B cell (primary cell): ENCODE results near the gene ZFP69.

ENCODE experiments used
- EZH2 ChIP-seq: IDR thresholded peaks from 2 replicates; pipeline ENCODE4 v1.6.1; 2012; ENCODE audit warnings: borderline replicate concordance, low read depth, mild to moderate bottlenecking, moderate library complexity, low read length; ENCODE audit not compliant: insufficient read depth, poor library complexity, severe bottlenecking
- TF ChIP-seq, protein P1 (sequence below): fragments of 200-600 bp; IDR thresholded peaks from one replicate; pipeline ENCODE4 v1.8.0; 2022; ENCODE audit warnings: antibody characterized with exemption, mild to moderate bottlenecking

DNA sequence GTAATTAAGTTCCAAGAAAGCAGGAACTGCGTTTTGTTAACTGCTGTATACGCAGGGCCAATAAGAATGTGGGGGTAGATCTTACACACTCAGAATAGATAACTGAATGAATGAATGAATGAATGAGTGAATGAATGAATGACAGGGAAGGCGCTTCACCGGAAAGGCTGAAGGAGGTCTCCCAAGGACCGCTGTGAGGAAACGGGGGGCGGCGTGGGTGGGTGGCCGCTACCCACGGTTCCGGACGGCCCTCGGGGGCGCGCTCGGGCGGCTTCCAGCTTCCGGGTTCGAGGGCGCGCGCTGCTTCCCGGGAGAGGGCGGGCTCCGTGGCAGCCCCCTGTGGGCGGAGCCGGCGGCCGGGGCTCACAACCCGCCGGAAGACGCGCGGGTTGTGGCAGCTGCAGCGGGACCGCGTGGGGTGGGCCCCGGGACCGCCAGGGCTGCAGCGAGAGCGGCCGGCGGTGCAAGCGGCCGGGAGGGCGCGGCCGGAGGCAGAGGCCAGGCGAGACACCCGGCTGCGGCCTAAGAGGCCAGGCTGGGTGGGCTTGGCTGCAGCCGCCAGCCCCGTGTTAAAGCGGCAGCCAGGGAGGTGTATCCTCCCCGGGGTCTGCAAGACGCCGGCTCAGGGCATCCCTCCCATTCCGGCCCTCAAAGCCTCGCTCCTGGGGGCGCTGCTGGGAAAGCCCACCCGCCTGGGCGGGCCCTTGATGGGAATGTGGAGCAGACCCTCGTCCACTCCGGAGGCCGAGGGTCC, at the start of gene ZFP69:
- TF ChIP-seq, protein P1, sequence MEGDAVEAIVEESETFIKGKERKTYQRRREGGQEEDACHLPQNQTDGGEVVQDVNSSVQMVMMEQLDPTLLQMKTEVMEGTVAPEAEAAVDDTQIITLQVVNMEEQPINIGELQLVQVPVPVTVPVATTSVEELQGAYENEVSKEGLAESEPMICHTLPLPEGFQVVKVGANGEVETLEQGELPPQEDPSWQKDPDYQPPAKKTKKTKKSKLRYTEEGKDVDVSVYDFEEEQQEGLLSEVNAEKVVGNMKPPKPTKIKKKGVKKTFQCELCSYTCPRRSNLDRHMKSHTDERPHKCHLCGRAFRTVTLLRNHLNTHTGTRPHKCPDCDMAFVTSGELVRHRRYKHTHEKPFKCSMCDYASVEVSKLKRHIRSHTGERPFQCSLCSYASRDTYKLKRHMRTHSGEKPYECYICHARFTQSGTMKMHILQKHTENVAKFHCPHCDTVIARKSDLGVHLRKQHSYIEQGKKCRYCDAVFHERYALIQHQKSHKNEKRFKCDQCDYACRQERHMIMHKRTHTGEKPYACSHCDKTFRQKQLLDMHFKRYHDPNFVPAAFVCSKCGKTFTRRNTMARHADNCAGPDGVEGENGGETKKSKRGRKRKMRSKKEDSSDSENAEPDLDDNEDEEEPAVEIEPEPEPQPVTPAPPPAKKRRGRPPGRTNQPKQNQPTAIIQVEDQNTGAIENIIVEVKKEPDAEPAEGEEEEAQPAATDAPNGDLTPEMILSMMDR: no peak
- no peak for TF ChIP-seq EZH2
